Tongue (tissue), 2 donors: ENCODE data around the gene LRRC28. TPM values are rescaled to one million over a fixed set of nuclear protein-coding genes. Genes with fewer than 3 reads are reported as not detected.

Source experiments
- DNase-seq: peaks from one replicate; pipeline ENCODE4 v3.0.0-alpha.2; 2015
- total RNA-seq: library from RNA; depleted of rRNA; stranded (reverse); fragments of >200 nt; gene quantifications from one replicate; pipeline ENCODE4 v1.2.3, GENCODE V29; 2014

LRRC28 gene
- total RNA-seq, 1 donor from 2014 or later, result 50.9 TPM

- no peak for DNase-seq
Observed at GRCh38 chr15:99421172-99421656, 169.9 kb downstream of the LRRC28 start.

- DNase-seq, result no peak
Observed at GRCh38 chr15:99421758-99422157, 170.5 kb downstream of the LRRC28 start.

GRCh38 chr15:99423186-99424130 is 172.2 kb downstream of the LRRC28 start:
- no peak for DNase-seq

- no peak for DNase-seq
Observed at GRCh38 chr15:99424131-99424571, 172.9 kb downstream of the LRRC28 start.

- peak; percentile 83 for DNase-seq
Observed at GRCh38 chr15:99424978-99425656, 173.8 kb downstream of the LRRC28 start.

- DNase-seq, result peak; percentile 69
Observed at GRCh38 chr15:99425657-99426301, 174.5 kb downstream of the LRRC28 start.

- DNase-seq, result no peak
Observed at GRCh38 chr15:99426431-99427105, 175.3 kb downstream of the LRRC28 start.

GRCh38 chr15:99427210-99427609 is 175.9 kb downstream of the LRRC28 start:
- no peak for DNase-seq

- no peak for DNase-seq
Observed at GRCh38 chr15:99427668-99428361, 176.5 kb downstream of the LRRC28 start.

- no peak for DNase-seq
Observed at GRCh38 chr15:99429681-99430081, 178.4 kb downstream of the LRRC28 start.

GRCh38 chr15:99430881-99431401 is 179.7 kb downstream of the LRRC28 start:
- DNase-seq, result no peak

GRCh38 chr15:99431661-99432091 is 180.4 kb downstream of the LRRC28 start:
- DNase-seq, result no peak

- no peak for DNase-seq
Observed at GRCh38 chr15:99432271-99433025, 181.2 kb downstream of the LRRC28 start.

- DNase-seq, result no peak
Observed at GRCh38 chr15:99433026-99433756, 181.9 kb downstream of the LRRC28 start.

GRCh38 chr15:99433757-99434450 is 182.6 kb downstream of the LRRC28 start:
- no peak for DNase-seq

- DNase-seq, result no peak
Observed at GRCh38 chr15:99434506-99435112, 183.3 kb downstream of the LRRC28 start.

- no peak for DNase-seq
Observed at GRCh38 chr15:99435113-99435695, 183.9 kb downstream of the LRRC28 start.
